ENCODE data around the gene PRDX3. TPM values are rescaled to one million over a fixed set of nuclear protein-coding genes. Genes with fewer than 3 reads are reported as not detected.

Gene PRDX3
- polyA plus RNA-seq, 1 of the 3 experiments (the other 2 are of a cell fraction), result 193 TPM

- DNase-seq, result no peak
- Histone ChIP-seq H3K9me3 (no peaks in the 10 kb centered on the region), H4K20me1 (ENCODE audit: insufficient read depth) (no peaks in the 10 kb centered on the region), H3F3A (replicated peaks; ENCODE audit: insufficient read depth) (peaks cover 4% of the 10 kb centered on the region), H3K4me1 (ENCODE audit: control insufficient read depth in 1 of 2, insufficient read depth in 2 of 2, low read depth in 1 of 2, low read length in 1 of 2) (no peaks in the 10 kb centered on the region; a peak in 2 of 4 replicates), H3K27ac (ENCODE audit: low read depth in 2 of 2, low read length in 1 of 2) (no peak overlapping the region), H3K36me3 (replicated peaks in 1 of 2; ENCODE audit: control insufficient read depth in 1 of 2, insufficient read depth in 2 of 2, low read length in 1 of 2) (no peaks in the 10 kb centered on the region), H3K4me3 (ENCODE audit: low read depth in 2 of 2, low read length in 1 of 2) (no peak overlapping the region), H3K9me2 (no peaks in the 10 kb centered on the region), H2AFZ (ENCODE audit: low read depth) (no peak overlapping the region), H3K4me2 (no peak overlapping the region), H3K9ac (no peak overlapping the region), H3K27me3 (ENCODE audit: insufficient read depth) (no peaks in the 10 kb centered on the region), H3K79me2 (ENCODE audit: insufficient read depth) (no peaks in the 10 kb centered on the region)
- TF ChIP-seq, protein P1, sequence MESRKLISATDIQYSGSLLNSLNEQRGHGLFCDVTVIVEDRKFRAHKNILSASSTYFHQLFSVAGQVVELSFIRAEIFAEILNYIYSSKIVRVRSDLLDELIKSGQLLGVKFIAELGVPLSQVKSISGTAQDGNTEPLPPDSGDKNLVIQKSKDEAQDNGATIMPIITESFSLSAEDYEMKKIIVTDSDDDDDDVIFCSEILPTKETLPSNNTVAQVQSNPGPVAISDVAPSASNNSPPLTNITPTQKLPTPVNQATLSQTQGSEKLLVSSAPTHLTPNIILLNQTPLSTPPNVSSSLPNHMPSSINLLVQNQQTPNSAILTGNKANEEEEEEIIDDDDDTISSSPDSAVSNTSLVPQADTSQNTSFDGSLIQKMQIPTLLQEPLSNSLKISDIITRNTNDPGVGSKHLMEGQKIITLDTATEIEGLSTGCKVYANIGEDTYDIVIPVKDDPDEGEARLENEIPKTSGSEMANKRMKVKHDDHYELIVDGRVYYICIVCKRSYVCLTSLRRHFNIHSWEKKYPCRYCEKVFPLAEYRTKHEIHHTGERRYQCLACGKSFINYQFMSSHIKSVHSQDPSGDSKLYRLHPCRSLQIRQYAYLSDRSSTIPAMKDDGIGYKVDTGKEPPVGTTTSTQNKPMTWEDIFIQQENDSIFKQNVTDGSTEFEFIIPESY (IDR thresholded peaks at IDR 0.05; ENCODE audit: borderline replicate concordance, low read depth), result no peak
- TF ChIP-seq NFIC (IDR thresholded peaks at IDR 0.05; ENCODE audit: borderline replicate concordance) (no peak), RXRA (IDR thresholded peaks at IDR 0.05; ENCODE audit: borderline replicate concordance, low read depth) (no peak), FOXJ3 (CRISPR knock-in tag; IDR thresholded peaks at IDR 0.05) (no peak), EZH2phosphoT487 (IDR thresholded peaks at IDR 0.05; ENCODE audit: borderline replicate concordance, low read depth) (no peak), NRF1 (IDR thresholded peaks at IDR 0.05; ENCODE audit: low read depth, low read length) (no peak), SIN3A (IDR thresholded peaks at IDR 0.05; ENCODE audit: borderline replicate concordance, low read depth, low read length) (no peak), MEF2A (IDR thresholded peaks at IDR 0.05; ENCODE audit: borderline replicate concordance, low read depth) (no peak), GATA2 (CRISPR knock-in tag; IDR thresholded peaks at IDR 0.05) (no peak), SMC3 (IDR thresholded peaks at IDR 0.05; ENCODE audit: low read depth, low read length) (no peak), CHD2 (IDR thresholded peaks at IDR 0.05; ENCODE audit: low read length, partially characterized antibody) (no peak), USF2 (IDR thresholded peaks at IDR 0.05; ENCODE audit: borderline replicate concordance, low read depth, low read length) (no peak), YY1 (IDR thresholded peaks at IDR 0.05; ENCODE audit: low read depth) (no peak), ELF1 (IDR thresholded peaks at IDR 0.05) (no peak), TAF1 (IDR thresholded peaks at IDR 0.05; ENCODE audit: borderline replicate concordance, low read depth, low read length) (no peak)
- WGBS (ENCODE audit: low lambda C conversion rate), result 61% methylated on average over 4 of the region's 4 CpGs
- ChIA-PET CTCF (interaction anchor here (0.8 to 15.4 kb wide), 17 partner anchors 8 to 346 kb away, joined by 4 to 505 read pairs (median 16); partner anchors contain the start of genes GRK5 and RGS10), POLR2A (no interaction called here)
Measured at GRCh38 chr10:119197921-119198320, 19.3 kb upstream of the PRDX3 start.

DNA sequence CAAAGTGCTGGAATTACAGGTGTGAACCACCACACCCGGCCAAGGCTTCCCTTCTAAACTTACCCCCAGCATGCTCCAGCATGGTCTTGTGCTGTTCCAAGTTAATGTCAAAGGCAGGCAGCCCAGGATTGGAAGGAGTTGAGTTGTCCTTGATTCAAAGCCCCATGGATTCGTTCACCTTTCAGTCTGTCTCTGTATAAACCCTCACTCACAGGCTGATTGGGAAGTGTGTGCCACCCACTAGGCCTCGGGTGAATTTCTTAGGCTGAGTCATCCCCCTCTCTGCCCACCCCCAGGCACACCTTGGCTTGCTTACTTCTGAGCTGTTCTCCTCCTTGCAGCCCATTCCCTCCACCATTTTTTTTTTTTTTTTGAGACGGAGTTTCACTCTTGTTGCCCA is 13.3 kb upstream of the PRDX3 start:
- CTCF ChIA-PET, result interaction anchor here (1.1 to 1.9 kb wide), 2 partner anchors 11 to 297 kb away, joined by 3 to 6 read pairs; no protein-coding TSS in a partner anchor
- H3K9me3 ChIP-seq, result no peaks in the 10 kb centered on the region
- peaks cover 6% of the 10 kb centered on the region for H3F3A ChIP-seq (replicated peaks; ENCODE audit: insufficient read depth)
- DNase-seq, result no peak
- H3K36me3 ChIP-seq (replicated peaks in 1 of 2; ENCODE audit: control insufficient read depth in 1 of 2, insufficient read depth in 2 of 2, low read length in 1 of 2), result no peaks in the 10 kb centered on the region
- no peak for TF ChIP-seq MXI1 (IDR thresholded peaks at IDR 0.05; ENCODE audit: low read depth, low read length)
- no peak for TF ChIP-seq NRF1 (IDR thresholded peaks at IDR 0.05; ENCODE audit: low read depth, low read length)
- no peak overlapping the region for H3K4me3 ChIP-seq (ENCODE audit: low read depth in 2 of 2, low read length in 1 of 2)
- H3K27ac ChIP-seq (ENCODE audit: low read depth in 2 of 2, low read length in 1 of 2), result no peak overlapping the region
- no peak overlapping the region for H3K4me2 ChIP-seq
- POLR2A ChIA-PET, result interaction anchor here (0.7 kb wide), 1 partner anchor 136 kb away, joined by 6 read pairs; no protein-coding TSS in a partner anchor
- WGBS (ENCODE audit: low lambda C conversion rate), result 87% methylated on average over 4 of the region's 4 CpGs
- no peaks in the 10 kb centered on the region for H4K20me1 ChIP-seq (ENCODE audit: insufficient read depth)
- no peaks in the 10 kb centered on the region for H3K27me3 ChIP-seq (ENCODE audit: insufficient read depth)
- H3K9ac ChIP-seq, result no peak overlapping the region
- H3K79me2 ChIP-seq (ENCODE audit: insufficient read depth), result no peaks in the 10 kb centered on the region
- peaks cover 0 to 6% of the 10 kb centered on the region in 2 experiments; a peak in 1 of 4 replicates for H3K4me1 ChIP-seq (ENCODE audit: control insufficient read depth in 1 of 2, insufficient read depth in 2 of 2, low read depth in 1 of 2, low read length in 1 of 2)
- no peaks in the 10 kb centered on the region for H3K9me2 ChIP-seq
- no peak overlapping the region for H2AFZ ChIP-seq (ENCODE audit: low read depth)

Measured in SK-N-SH (cell line).